Epithelial cell of esophagus (primary cell): ENCODE data around the gene AFDN.

Experiments
- DNase-seq: peaks from one replicate; pipeline ENCODE4 v3.0.0; 2010; ENCODE audit warnings: low read depth
- H3K4me3 ChIP-seq: 2 replicates; pipeline ENCODE4 v1.5.1; 2011; ENCODE audit warnings: mild to moderate bottlenecking, low read length, control low read depth
- CTCF ChIP-seq: IDR thresholded peaks from 2 replicates; pipeline ENCODE4 v1.5.1; 2011; ENCODE audit warnings: low read depth, mild to moderate bottlenecking, low read length, control low read depth, inconsistent platforms; ENCODE audit not compliant: insufficient read depth; ENCODE audit errors: missing control alignments

Gene AFDN

GRCh38 chr6:167937301-167937700 lies 110.6 kb downstream of the AFDN start:
- no peak for TF ChIP-seq CTCF
- no peak for DNase-seq
- no peak overlapping the region for H3K4me3 ChIP-seq

GRCh38 chr6:167937948-167938911 lies 111.5 kb downstream of the AFDN start:
- H3K4me3 ChIP-seq: no peak overlapping the region
- no peak for TF ChIP-seq CTCF
- peak; percentile 94 for DNase-seq

DNA sequence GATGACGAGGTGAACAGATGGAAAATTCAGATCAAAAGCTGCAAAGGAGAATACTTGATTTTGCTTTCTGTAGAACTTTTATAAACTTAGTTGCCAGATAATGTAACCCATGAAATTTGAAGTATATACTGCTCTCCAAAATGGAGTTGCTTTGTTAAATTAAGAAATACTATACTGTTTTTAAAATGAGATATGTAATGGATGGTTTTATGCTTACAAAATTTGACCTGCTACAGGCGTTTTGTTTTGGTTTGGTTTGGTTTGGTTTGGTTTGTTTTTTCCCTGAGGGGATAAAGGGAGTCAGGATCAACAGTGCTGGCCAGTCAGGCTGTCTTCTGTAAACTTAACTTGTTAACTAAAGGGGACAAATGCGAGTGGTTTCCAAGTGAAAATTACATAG lies 115.1 kb downstream of the AFDN start:
- H3K4me3 ChIP-seq: no peak overlapping the region
- no peak for TF ChIP-seq CTCF
- DNase-seq: no peak

DNA sequence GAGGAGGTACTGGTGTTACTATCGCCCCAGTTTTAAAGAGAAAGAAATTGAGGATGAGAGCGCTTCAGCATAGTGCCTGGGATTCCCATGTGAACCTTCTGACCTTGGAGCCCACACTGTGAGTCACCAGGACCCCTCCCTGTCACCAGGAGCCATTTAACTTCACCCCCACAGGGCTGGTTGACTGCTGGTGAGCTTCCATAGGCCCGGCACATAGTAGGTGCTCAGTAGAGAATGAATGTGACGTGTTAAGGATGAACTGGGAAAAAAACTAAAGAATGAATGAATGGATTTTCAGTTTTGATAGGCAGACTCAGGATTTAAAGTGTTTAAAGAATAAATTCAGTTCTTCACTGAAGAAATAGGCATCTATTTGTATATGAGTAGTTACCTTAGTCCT lies 117.4 kb downstream of the AFDN start:
- DNase-seq: no peak
- no peak overlapping the region for H3K4me3 ChIP-seq

GRCh38 chr6:167946007-167946406 lies 119.3 kb downstream of the AFDN start:
- no peak overlapping the region for H3K4me3 ChIP-seq
- TF ChIP-seq CTCF: no peak
- no peak for DNase-seq

More for the DNA sequence above, 117.4 kb downstream of the AFDN start:
- no peak for TF ChIP-seq CTCF

- no peak for TF ChIP-seq CTCF
- no peak overlapping the region for H3K4me3 ChIP-seq
- DNase-seq: no peak
These were observed 119.9 kb downstream of the AFDN start for GRCh38 chr6:167946604-167947003.

- no peak overlapping the region for H3K4me3 ChIP-seq
- DNase-seq: no peak
- TF ChIP-seq CTCF: no peak
These were observed 121.0 kb downstream of the AFDN start for GRCh38 chr6:167947716-167948115.
